Endothelial cell of umbilical vein (primary cell): ENCODE data around the gene SNX25. TPM values are rescaled to one million over a fixed set of nuclear protein-coding genes. Genes with fewer than 3 reads are reported as not detected.

Experiments used
- BruUV-seq: library from RNA; stranded (reverse); fragments of 400-500 nt; replicated peaks from 2 replicates; lab custom pipeline; 2021; lab: Mats Ljungman, UMichigan
- CTCF ChIA-PET: fragments of 300-600, 350-600 bp; sonication (Branson Sonifier 250); formaldehyde crosslinking; loops from one replicate; lab custom pipeline; 2021; ENCODE audit warnings: antibody characterized with exemption, inconsistent platforms; lab: Charles Lee
- POLR2A ChIA-PET: fragments of 300-600, 350-600 bp; sonication (Branson Sonifier 250); formaldehyde crosslinking; loops from one replicate; lab custom pipeline; 2021; ENCODE audit warnings: antibody characterized with exemption, inconsistent platforms; lab: Charles Lee
- DNase-seq: peaks from one replicate; pipeline ENCODE4 v3.0.0-alpha.2; 2011; ENCODE audit warnings: low read depth, low spot score
- FAIRE-seq: peaks from 2 replicates; lab custom pipeline; 2011; peaks lifted over from hg19 to GRCh38; lab: Jason Lieb, UNC
- H2AFZ ChIP-seq: 2 replicates; pipeline ENCODE4 v1.6.0; 2012; ENCODE audit warnings: low read depth, low read length, control low read depth, inconsistent platforms
- H3K27ac ChIP-seq: 2 replicates; pipeline ENCODE4 v1.5.1; 2011; ENCODE audit warnings: low read depth, mild to moderate bottlenecking, control low read depth, low read length, moderate library complexity; ENCODE audit not compliant: insufficient read depth
- H3K27me3 ChIP-seq, 2 experiments: 2 replicates each; pipeline versions ENCODE4 v1.6.0 to v1.6.1; 2011; ENCODE audit warnings: low read length in 2 of 2, mixed read lengths in 1 of 2; ENCODE audit not compliant: control insufficient read depth in 2 of 2, insufficient read depth in 2 of 2
- H3K36me3 ChIP-seq, 2 experiments: 2 replicates in 1 of 2; 3 replicates in 1 of 2; pipeline ENCODE4 v1.5.1; 2011; ENCODE audit warnings: low read length in 2 of 2, mild to moderate bottlenecking in 1 of 2, moderate library complexity in 1 of 2; ENCODE audit not compliant: control insufficient read depth in 2 of 2, insufficient read depth in 2 of 2; ENCODE audit errors: extremely low read depth in 1 of 2
- H3K4me1 ChIP-seq: 3 replicates; pipeline ENCODE4 v1.5.1; 2011; ENCODE audit warnings: mild to moderate bottlenecking, low read length; ENCODE audit not compliant: control insufficient read depth, insufficient read depth; ENCODE audit errors: extremely low read depth
- H3K4me2 ChIP-seq: 2 replicates; pipeline ENCODE4 v1.6.1; 2011; ENCODE audit warnings: low read length, control low read depth, mixed read lengths; ENCODE audit not compliant: insufficient read depth
- H3K4me3 ChIP-seq, 3 experiments: fragments of 200-600 bp in 1 of 3; sonication (generic), shearing (Covaris generic) in 1 of 3; replicated peaks in 1 of 3; 2 replicates each; pipeline ENCODE4 v1.5.1; 2011 to 2016; ENCODE audit warnings: control low read depth in 3 of 3, low read length in 3 of 3, mild to moderate bottlenecking in 2 of 3, inconsistent platforms in 1 of 3, low read depth in 1 of 3, moderate library complexity in 1 of 3; ENCODE audit not compliant: insufficient read depth in 1 of 3
- H3K79me2 ChIP-seq: 2 replicates; pipeline ENCODE4 v1.6.0; 2012; ENCODE audit warnings: low read length, inconsistent platforms; ENCODE audit not compliant: control insufficient read depth, insufficient read depth
- H3K9ac ChIP-seq: replicated peaks from 2 replicates; pipeline ENCODE3; 2011; ENCODE audit warnings: low read length, control low read depth; ENCODE audit not compliant: insufficient read depth; ENCODE audit errors: extremely low read depth
- H3K9me1 ChIP-seq: replicated peaks from 3 replicates; pipeline ENCODE4 v1.6.0; 2011; ENCODE audit warnings: mild to moderate bottlenecking, low read length; ENCODE audit not compliant: control insufficient read depth, insufficient read depth; ENCODE audit errors: extremely low read depth
- H3K9me3 ChIP-seq: replicated peaks from 2 replicates; pipeline ENCODE4 v1.5.1; 2012; ENCODE audit warnings: low read length, inconsistent platforms; ENCODE audit not compliant: control insufficient read depth, insufficient read depth
- H4K20me1 ChIP-seq: replicated peaks from 2 replicates; pipeline ENCODE3; 2011; ENCODE audit warnings: mild to moderate bottlenecking, low read length; ENCODE audit not compliant: control insufficient read depth, insufficient read depth; ENCODE audit errors: extremely low read depth
- EZH2 ChIP-seq: IDR thresholded peaks from 2 replicates; pipeline ENCODE4 v1.6.1; 2012; ENCODE audit warnings: borderline replicate concordance, low read depth, mild to moderate bottlenecking, moderate library complexity, low read length, inconsistent platforms; ENCODE audit not compliant: severe bottlenecking
- GATA2 ChIP-seq: IDR thresholded peaks from 2 replicates; pipeline ENCODE4 v1.7.0; 2011; ENCODE audit warnings: low read depth, mild to moderate bottlenecking, moderate library complexity, mixed read lengths, low read length; ENCODE audit not compliant: insufficient read length, insufficient read depth
- JUN ChIP-seq: IDR thresholded peaks from 2 replicates; pipeline ENCODE4 v1.6.1; 2011; ENCODE audit warnings: borderline replicate concordance, low read depth; ENCODE audit not compliant: insufficient read length, insufficient read depth
- MYC ChIP-seq: IDR thresholded peaks from one replicate; pipeline ENCODE4 v1.6.1; 2011; ENCODE audit warnings: mild to moderate bottlenecking, low read depth, low read length
- POLR2A ChIP-seq: IDR thresholded peaks from 2 replicates; pipeline ENCODE4 v1.6.1; 2012; ENCODE audit warnings: low read depth, mild to moderate bottlenecking, control low read depth, low read length
- POLR2AphosphoS5 ChIP-seq: IDR thresholded peaks from 2 replicates; pipeline ENCODE4 v1.6.1; 2012; ENCODE audit warnings: low read depth, mild to moderate bottlenecking, control low read depth, low read length, moderate library complexity; ENCODE audit not compliant: insufficient read depth
- dilution Hi-C: fragments of 300-500 bp; cut with MboI; formaldehyde crosslinking; loops from one replicate; pipeline ENCODE4 v1.15.0; 2019; ENCODE audit warnings: low sequenced_read_pairs; ENCODE audit not compliant: extremely low pct_ligation_motif_present
- intact Hi-C: fragments of 100-400 bp; cut with micrococcal nuclease; formaldehyde crosslinking; loops from one replicate; pipeline ENCODE4 v1.10.0; 2022
- polyA plus RNA-seq, 4 experiments: library from polyadenylated mRNA; depleted of rRNA in 3 of 4; stranded (reverse) in 3 of 4; unstranded in 1 of 4; fragments of >200 nt; gene quantifications; 2 replicates each; pipeline versions ENCODE4 v1.2.1 to v1.2.3, GENCODE V29; 2011 to 2012; ENCODE audit warnings: missing spikeins in 1 of 4
- total RNA-seq: library from RNA; stranded (reverse); gene quantifications from 2 replicates; pipeline ENCODE4 v1.2.3, GENCODE V29; 2021
- TF ChIP-seq, protein P1 (sequence below), 2 donors: IDR thresholded peaks; 1 replicate in 1 of 2; 2 replicates in 1 of 2; pipeline ENCODE4 v1.5.1; 2011; ENCODE audit warnings: low read length in 2 of 2, mild to moderate bottlenecking in 2 of 2, moderate library complexity in 2 of 2, control low read depth in 1 of 2, inconsistent platforms in 1 of 2, low read depth in 1 of 2; ENCODE audit not compliant: insufficient read depth in 1 of 2; ENCODE audit errors: extremely low read depth in 1 of 2
- TF ChIP-seq, protein P2 (sequence below): IDR thresholded peaks from 2 replicates; pipeline ENCODE4 v1.6.1; 2011; ENCODE audit not compliant: insufficient read depth, insufficient read length

SNX25 gene
- total and polyA plus RNA-seq, 2 donors (not counting 3 experiments of a cell fraction or from before 2014, with no cell fraction given) = 6.6 to 16.1 TPM

DNA sequence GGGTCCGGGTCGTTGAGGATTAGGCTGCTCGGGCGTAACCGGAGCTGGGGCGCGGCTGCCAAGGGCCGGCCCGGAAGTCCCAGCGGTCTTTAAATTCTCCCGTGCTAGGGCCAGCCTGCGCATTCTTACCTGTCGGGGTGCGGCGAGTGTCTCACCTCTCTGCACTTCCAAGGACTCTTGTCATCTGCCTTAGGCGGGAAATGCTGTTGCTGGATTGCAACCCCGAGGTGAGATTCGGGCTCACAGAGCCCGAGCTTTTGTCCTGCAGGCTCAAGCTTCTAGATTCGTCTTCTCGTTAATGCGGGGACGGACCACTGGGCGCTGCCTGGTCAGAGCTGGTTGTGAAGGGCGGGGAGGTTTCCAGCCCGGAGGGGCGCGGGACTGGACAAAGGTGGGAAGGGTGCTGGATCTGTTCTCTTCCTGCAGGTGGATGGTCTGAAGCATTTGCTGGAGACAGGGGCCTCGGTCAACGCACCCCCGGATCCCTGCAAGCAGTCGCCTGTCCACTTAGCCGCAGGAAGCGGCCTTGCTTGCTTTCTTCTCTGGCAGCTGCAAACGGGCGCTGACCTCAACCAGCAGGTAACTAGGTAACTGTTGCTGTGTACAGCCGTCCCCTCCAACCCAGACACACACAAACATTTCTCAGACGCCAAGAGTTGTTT, 187.5 kb downstream of the SNX25 start, which contains the start of gene ANKRD37:
TSS of gene ANKRD37 (plus strand) at position 118 of the 662 bp plus-strand sequence. CDS start at position 201, 83 bp downstream.
- Histone ChIP-seq H3K9me1 (no peaks in the 10 kb centered on the region), H3K9ac (peak within 1 kb of the TSS; percentile 95), H3K79me2 (no peaks in the 10 kb centered on the region), H3K9me3 (no peaks in the 10 kb centered on the region), H3K4me1 (peaks cover 37% of the 10 kb centered on the region), H3K4me3 (peak within 1 kb of the TSS; percentile 54 to 90 (median 87)), H3K36me3 (peaks cover 0 to under 1% of the 10 kb centered on the region in 2 experiments), H3K27me3 (no peaks in the 10 kb centered on the region), H3K4me2 (peak within 1 kb of the TSS; percentile 99), H4K20me1 (no peaks in the 10 kb centered on the region), H2AFZ (peak within 1 kb of the TSS; percentile 93), H3K27ac (peak within 1 kb of the TSS; percentile 96)
- POLR2A ChIA-PET = interaction anchor here (1.4 to 1.7 kb wide), 2 partner anchors 12 to 28 kb away, joined by 3 to 5 read pairs; no protein-coding TSS in a partner anchor
- intact Hi-C loops (loop anchor here (1.0 to 5.0 kb wide), 10 partner anchors 15 to 640 kb away; partner anchors contain the start of genes CCDC110 and UFSP2), dilution Hi-C loops (loop anchor here (25.0 kb wide), 1 partner anchor 110 kb away; no protein-coding TSS in a partner anchor)
- CTCF ChIA-PET = interaction anchor here (0.9 to 4.2 kb wide), 8 partner anchors 9 to 211 kb away, joined by 3 to 24 read pairs (median 8); partner anchors contain the start of genes SNX25 and UFSP2
- DNase-seq = peak; percentile 69
- TF ChIP-seq, protein P1, sequence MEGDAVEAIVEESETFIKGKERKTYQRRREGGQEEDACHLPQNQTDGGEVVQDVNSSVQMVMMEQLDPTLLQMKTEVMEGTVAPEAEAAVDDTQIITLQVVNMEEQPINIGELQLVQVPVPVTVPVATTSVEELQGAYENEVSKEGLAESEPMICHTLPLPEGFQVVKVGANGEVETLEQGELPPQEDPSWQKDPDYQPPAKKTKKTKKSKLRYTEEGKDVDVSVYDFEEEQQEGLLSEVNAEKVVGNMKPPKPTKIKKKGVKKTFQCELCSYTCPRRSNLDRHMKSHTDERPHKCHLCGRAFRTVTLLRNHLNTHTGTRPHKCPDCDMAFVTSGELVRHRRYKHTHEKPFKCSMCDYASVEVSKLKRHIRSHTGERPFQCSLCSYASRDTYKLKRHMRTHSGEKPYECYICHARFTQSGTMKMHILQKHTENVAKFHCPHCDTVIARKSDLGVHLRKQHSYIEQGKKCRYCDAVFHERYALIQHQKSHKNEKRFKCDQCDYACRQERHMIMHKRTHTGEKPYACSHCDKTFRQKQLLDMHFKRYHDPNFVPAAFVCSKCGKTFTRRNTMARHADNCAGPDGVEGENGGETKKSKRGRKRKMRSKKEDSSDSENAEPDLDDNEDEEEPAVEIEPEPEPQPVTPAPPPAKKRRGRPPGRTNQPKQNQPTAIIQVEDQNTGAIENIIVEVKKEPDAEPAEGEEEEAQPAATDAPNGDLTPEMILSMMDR (IDR thresholded peaks at IDR 0.05; ENCODE audit: extremely low read depth in 1 of 2, insufficient read depth in 1 of 2, low read depth in 1 of 2, low read length in 2 of 2) = no peak
- TF ChIP-seq EZH2 (no peak), GATA2 (no peak), POLR2AphosphoS5 (peak; percentile 12), POLR2A (no peak), MYC (no peak), JUN (no peak)
- TF ChIP-seq, protein P2, sequence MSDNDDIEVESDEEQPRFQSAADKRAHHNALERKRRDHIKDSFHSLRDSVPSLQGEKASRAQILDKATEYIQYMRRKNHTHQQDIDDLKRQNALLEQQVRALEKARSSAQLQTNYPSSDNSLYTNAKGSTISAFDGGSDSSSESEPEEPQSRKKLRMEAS = no peak
- no peak for FAIRE-seq
- BruUV-seq = no TSS peak
